HepG2 (cell line): ENCODE data around the gene SPPL3. TPM values are rescaled to one million over a fixed set of nuclear protein-coding genes. Genes with fewer than 3 reads are reported as not detected.

Source experiments
- ATAC-seq: fragments of 200-7000 bp; cut with Tn5 transposase; 3 replicates; pipeline ENCODE4 v1.9.1; 2020; ENCODE audit warnings: mild to moderate bottlenecking, moderate library complexity
- BruUV-seq: library from RNA; stranded (reverse); fragments of 400-500 nt; replicated peaks from 2 replicates; lab custom pipeline; 2021; lab: Mats Ljungman, UMichigan
- CTCF ChIA-PET: fragments of 300-600 bp; formaldehyde crosslinking; extraction: SDS; loops from one replicate; lab custom pipeline; 2021; ENCODE audit warnings: low total read pairs, inconsistent platforms, low intra/inter-chr PET ratio; lab: Yijun Ruan, JAX
- POLR2A ChIA-PET: fragments of 350-600 bp; sonication (Branson Sonifier 250); formaldehyde crosslinking; loops from one replicate; lab custom pipeline; 2020; ENCODE audit warnings: antibody characterized with exemption, inconsistent platforms; lab: Yijun Ruan, JAX
- DNase-seq: peaks from one replicate; pipeline ENCODE4 v3.0.0-alpha.2; 2015; ENCODE audit warnings: low spot score
- FAIRE-seq: peaks from 3 replicates; lab custom pipeline; 2011; peaks lifted over from hg19 to GRCh38; lab: Jason Lieb, UNC
- H2AFZ ChIP-seq: one replicate; pipeline ENCODE4 v1.6.1; 2011; ENCODE audit warnings: low read length, inconsistent platforms
- H3K27ac ChIP-seq: fragments of 300-600 bp; 3 replicates; pipeline ENCODE4 v1.8.0; 2011; ENCODE audit warnings: mixed run types, mild to moderate bottlenecking, mixed read lengths, low read length, inconsistent platforms; ENCODE audit not compliant: insufficient read depth; ENCODE audit errors: extremely low read length
- H3K27me3 ChIP-seq, 2 experiments: fragments of 200-600 bp in 1 of 2; 2 replicates in 1 of 2; 3 replicates in 1 of 2; pipeline versions ENCODE4 v1.6.0 to v1.8.0; 2011; ENCODE audit warnings: low read length in 2 of 2, mild to moderate bottlenecking in 2 of 2, moderate library complexity in 2 of 2, inconsistent platforms in 1 of 2; ENCODE audit not compliant: insufficient read depth in 2 of 2, control insufficient read depth in 1 of 2
- H3K36me3 ChIP-seq, 2 experiments: fragments of 200-600 bp in 1 of 2; replicated peaks in 1 of 2; 2 replicates in 1 of 2; 3 replicates in 1 of 2; pipeline versions ENCODE4 v1.5.1 to v1.8.0; 2011; ENCODE audit warnings: low read length in 2 of 2, inconsistent platforms in 1 of 2; ENCODE audit not compliant: insufficient read depth in 2 of 2, control insufficient read depth in 1 of 2
- H3K4me1 ChIP-seq: 2 replicates; pipeline ENCODE4 v1.5.1; 2012; ENCODE audit warnings: low read length, inconsistent platforms; ENCODE audit not compliant: insufficient read depth
- H3K4me2 ChIP-seq: 2 replicates; pipeline ENCODE4 v1.6.0; 2011; ENCODE audit warnings: low read depth, low read length, inconsistent platforms
- H3K4me3 ChIP-seq, 3 experiments: fragments of 200-600 bp in 1 of 3; sonication (generic), shearing (Covaris generic) in 1 of 3; replicated peaks in 1 of 3; 2 replicates each; pipeline ENCODE4 v1.5.1; 2011 to 2016; ENCODE audit warnings: low read length in 3 of 3, inconsistent platforms in 2 of 3, low read depth in 2 of 3, mild to moderate bottlenecking in 2 of 3, control low read depth in 1 of 3, mixed read lengths in 1 of 3; ENCODE audit not compliant: insufficient read depth in 1 of 3
- H3K79me2 ChIP-seq: one replicate; pipeline ENCODE4 v1.6.1; 2011; ENCODE audit warnings: low read length, inconsistent platforms; ENCODE audit not compliant: insufficient read depth
- H3K9ac ChIP-seq: 2 replicates; pipeline ENCODE4 v1.6.0; 2011; ENCODE audit warnings: mild to moderate bottlenecking, low read depth, low read length, inconsistent platforms; ENCODE audit not compliant: insufficient read depth
- H3K9me3 ChIP-seq: 2 replicates; pipeline ENCODE4 v1.5.1; 2012; ENCODE audit warnings: mild to moderate bottlenecking, low read length
- H4K20me1 ChIP-seq: 2 replicates; pipeline ENCODE4 v1.6.0; 2011; ENCODE audit warnings: inconsistent platforms, mild to moderate bottlenecking, low read length, moderate library complexity; ENCODE audit not compliant: insufficient read depth
- ATF7 ChIP-seq, 2 experiments: fragments of 450-650 bp in 1 of 2; sonication (generic) in 1 of 2; formaldehyde crosslinking in 1 of 2; IDR thresholded peaks; 2 replicates each; pipeline versions ENCODE4 v1.4.0 to v1.6.1; 2016 to 2020; ENCODE audit warnings: antibody characterized with exemption in 1 of 2, mild to moderate bottlenecking in 1 of 2, missing genetic modification reagents in 1 of 2
- WGBS: methylation state at CpG from one replicate; pipeline ENCODE4 v1.1.6; 2017; ENCODE audit warnings: low lambda C conversion rate; 5-methylcytosine and 5-hydroxymethylcytosine counted together
- in situ Hi-C: cut with HindIII; loops from 2 replicates; pipeline ENCODE4 v1.10.0; 2017; ENCODE audit warnings: low pct_unique_long_range_greater_than_20kb; ENCODE audit not compliant: extremely low pct_ligation_motif_present
- intact Hi-C: fragments of 100-400 bp; cut with micrococcal nuclease; formaldehyde crosslinking; loops from one replicate; pipeline ENCODE4 v1.10.0; 2022; ENCODE audit not compliant: unreplicated experiment
- polyA plus RNA-seq, 8 experiments: library from polyadenylated mRNA; depleted of rRNA in 3 of 8; stranded (reverse) in 7 of 8; unstranded in 1 of 8; fragments of >200 nt; fragmentation: Illumina TruSeq in 4 of 8; extraction: Trizol in 4 of 8; gene quantifications; 2 replicates each; pipeline versions ENCODE4 v1.2.1 to v1.2.3, GENCODE V29; 2011 to 2016; ENCODE audit warnings: low read depth in 4 of 8, missing spikeins in 1 of 8, mixed read lengths in 1 of 8; ENCODE audit not compliant: insufficient read depth in 1 of 8
- total RNA-seq, 5 experiments: library from RNA; depleted of rRNA; stranded (reverse); fragments of >200 nt; fragmentation: Illumina TruSeq; extraction: Trizol; gene quantifications; 2 replicates each; pipeline ENCODE4 v1.2.3, GENCODE V29; 2016; ENCODE audit warnings: low read depth in 1 of 5
- TF ChIP-seq, protein P1 (sequence below): sonication (generic); formaldehyde crosslinking; IDR thresholded peaks from one replicate; pipeline ENCODE4 v1.5.1; 2020; ENCODE audit warnings: mild to moderate bottlenecking, missing genetic modification reagents; ENCODE audit errors: not compliant biosample characterization

SPPL3 gene
- total and polyA plus RNA-seq, 2 of the 13 experiments (the other 11 are each of a cell fraction or from before 2014, with no cell fraction given) = 8.9 to 9.1 TPM

DNA sequence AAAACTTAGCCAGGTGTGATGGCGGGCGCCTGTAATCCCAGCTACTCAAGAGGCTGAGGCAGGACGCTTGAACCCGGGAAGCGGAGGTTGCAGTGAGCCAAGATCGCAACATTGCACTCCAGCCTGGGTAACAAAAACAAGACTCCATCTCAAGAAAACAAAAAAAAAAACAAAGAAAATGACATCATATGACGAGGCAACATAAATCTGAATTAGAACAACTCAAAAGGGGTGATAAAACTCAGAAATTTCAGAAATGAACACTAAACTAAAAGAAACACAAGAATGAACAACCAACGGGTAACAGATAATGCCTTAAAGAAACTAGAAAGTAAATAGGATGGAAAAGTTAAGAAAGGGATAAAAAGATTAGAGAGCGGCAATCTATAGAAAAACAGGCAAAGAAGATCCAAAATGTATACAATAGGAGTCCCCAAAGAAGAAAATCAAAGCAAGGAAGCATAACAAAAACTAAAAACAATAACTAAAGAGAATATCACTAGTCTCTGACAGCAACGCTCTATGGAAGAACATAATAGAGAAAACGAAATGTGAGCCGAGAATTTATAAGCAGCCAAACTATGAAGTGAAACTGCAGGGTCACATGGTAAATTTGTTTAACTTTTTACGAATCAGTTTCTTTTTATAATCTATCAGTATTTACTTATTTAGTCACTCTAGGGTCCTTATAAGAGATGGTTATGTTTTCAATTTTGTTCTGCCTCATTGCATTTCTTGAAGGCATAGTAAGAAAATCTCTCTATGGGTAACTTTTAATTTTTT, 45.7 kb downstream of the SPPL3 start:
- Histone ChIP-seq H3K27me3 (no peaks in the 10 kb centered on the region), H2AFZ (no peak overlapping the region), H3K4me1 (peaks cover 8% of the 10 kb centered on the region), H4K20me1 (peaks cover 7% of the 10 kb centered on the region; the same call in 1 of the 2 replicates), H3K79me2 (peaks cover 22% of the 10 kb centered on the region), H3K9ac (no peak overlapping the region), H3K36me3 (peaks cover 0 to 3% of the 10 kb centered on the region in 2 experiments; a peak in 1 of 5 replicates), H3K4me3 (no peak overlapping the region), H3K4me2 (no peak overlapping the region), H3K9me3 (peaks cover 15% of the 10 kb centered on the region), H3K27ac (no peak overlapping the region)
- ATAC-seq (no peak), FAIRE-seq (no peak), DNase-seq (no peak)
- in situ Hi-C loops = no loop called here
- intact Hi-C loops = no loop called here
- ChIA-PET CTCF (no interaction called here), POLR2A (no interaction called here)
- 98% methylated on average over 13 of the region's 13 CpGs for WGBS
- TF ChIP-seq, protein P1, sequence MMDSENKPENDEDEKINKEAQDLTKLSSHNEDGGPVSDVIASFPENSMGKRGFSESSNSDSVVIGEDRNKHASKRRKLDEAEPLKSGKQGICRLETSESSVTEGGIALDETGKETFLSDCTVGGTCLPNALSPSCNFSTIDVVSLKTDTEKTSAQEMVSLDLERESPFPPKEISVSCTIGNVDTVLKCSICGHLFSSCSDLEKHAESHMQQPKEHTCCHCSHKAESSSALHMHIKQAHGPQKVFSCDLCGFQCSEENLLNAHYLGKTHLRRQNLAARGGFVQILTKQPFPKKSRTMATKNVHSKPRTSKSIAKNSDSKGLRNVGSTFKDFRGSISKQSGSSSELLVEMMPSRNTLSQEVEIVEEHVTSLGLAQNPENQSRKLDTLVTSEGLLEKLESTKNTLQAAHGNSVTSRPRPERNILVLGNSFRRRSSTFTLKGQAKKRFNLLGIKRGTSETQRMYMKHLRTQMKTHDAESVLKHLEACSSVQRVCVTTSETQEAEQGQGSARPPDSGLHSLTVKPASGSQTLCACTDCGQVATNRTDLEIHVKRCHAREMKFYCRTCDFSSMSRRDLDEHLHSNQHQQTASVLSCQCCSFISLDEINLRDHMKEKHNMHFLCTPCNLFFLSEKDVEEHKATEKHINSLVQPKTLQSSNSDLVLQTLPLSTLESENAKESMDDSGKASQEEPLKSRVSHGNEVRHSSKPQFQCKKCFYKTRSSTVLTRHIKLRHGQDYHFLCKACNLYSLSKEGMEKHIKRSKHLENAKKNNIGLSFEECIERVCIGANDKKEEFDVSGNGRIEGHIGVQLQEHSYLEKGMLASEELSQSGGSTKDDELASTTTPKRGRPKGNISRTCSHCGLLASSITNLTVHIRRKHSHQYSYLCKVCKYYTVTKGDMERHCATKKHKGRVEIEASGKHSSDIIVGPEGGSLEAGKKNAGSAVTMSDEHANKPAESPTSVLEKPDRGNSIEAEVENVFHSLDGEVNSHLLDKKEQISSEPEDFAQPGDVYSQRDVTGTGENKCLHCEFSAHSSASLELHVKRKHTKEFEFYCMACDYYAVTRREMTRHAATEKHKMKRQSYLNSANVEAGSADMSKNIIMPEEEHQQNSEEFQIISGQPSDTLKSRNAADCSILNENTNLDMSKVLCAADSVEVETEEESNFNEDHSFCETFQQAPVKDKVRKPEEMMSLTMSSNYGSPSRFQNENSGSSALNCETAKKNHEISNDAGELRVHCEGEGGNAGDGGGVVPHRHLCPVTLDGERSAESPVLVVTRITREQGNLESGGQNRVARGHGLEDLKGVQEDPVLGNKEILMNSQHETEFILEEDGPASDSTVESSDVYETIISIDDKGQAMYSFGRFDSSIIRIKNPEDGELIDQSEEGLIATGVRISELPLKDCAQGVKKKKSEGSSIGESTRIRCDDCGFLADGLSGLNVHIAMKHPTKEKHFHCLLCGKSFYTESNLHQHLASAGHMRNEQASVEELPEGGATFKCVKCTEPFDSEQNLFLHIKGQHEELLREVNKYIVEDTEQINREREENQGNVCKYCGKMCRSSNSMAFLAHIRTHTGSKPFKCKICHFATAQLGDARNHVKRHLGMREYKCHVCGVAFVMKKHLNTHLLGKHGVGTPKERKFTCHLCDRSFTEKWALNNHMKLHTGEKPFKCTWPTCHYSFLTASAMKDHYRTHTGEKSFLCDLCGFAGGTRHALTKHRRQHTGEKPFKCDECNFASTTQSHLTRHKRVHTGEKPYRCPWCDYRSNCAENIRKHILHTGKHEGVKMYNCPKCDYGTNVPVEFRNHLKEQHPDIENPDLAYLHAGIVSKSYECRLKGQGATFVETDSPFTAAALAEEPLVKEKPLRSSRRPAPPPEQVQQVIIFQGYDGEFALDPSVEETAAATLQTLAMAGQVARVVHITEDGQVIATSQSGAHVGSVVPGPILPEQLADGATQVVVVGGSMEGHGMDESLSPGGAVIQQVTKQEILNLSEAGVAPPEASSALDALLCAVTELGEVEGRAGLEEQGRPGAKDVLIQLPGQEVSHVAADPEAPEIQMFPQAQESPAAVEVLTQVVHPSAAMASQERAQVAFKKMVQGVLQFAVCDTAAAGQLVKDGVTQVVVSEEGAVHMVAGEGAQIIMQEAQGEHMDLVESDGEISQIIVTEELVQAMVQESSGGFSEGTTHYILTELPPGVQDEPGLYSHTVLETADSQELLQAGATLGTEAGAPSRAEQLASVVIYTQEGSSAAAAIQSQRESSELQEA (CRISPR knock-in tag) = no peak
- TF ChIP-seq ATF7 (IDR thresholded peaks at IDR 0.05) (peak; percentile 66), ATF7 (CRISPR knock-in tag; IDR thresholded peaks at IDR 0.05) (no peak)
- BruUV-seq = no TSS peak
